Measurements from ENCODE around the gene CBX2. TPM values are rescaled to one million over a fixed set of nuclear protein-coding genes. Genes with fewer than 3 reads are reported as not detected.

Gene CBX2
- total RNA-seq, 1 donor from 2014 or later: 4.6 TPM

DNA sequence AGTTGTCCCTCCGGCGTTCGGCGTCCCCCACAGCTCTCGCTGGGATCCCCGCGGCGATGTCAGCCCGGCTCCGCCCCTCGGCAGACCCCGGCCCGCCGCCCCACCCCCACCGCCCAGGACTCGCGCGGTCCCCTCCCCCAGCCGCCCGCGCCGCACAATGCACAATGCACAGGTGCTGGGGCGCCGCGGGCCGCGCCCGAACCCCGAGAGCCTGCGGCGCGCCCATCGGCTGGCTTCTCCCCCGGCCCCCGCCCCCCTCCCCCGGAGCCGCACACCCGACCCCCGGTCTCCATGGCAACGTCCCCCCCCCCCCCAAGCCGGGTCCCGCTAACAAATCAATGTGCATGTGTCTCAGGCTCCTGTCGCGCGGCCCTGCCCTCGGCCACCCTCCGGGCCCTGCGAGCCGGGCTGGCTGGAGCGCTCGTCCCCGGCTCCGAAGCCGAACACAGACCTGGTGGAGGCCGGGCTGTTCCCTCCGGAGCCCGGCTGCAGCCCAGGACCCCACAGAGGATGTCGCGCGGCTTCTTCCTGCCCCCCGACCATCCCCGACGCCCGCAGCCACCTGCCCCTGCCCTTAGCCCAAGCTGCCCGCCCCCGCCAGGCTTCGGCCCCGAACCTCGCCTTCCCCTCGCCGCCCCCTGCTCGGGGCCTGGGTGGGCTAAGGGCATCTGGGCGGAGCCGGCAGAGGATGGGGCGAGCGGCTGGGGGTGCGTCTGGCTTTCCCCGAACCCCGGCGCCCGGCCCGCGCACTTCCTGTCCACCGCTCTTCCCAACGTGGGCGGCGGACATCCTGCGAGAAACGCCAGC, 19.7 kb downstream of the CBX2 start:
- no peak for DNase-seq (ENCODE audit: low spot score in 2 of 2)
- Histone ChIP-seq H3K27ac (peak overlapping the region; percentile 29 to 41), H3K4me1 (peaks cover 23 to 25% of the 10 kb centered on the region in 2 donors), H3K27me3 (peaks cover 52% of the 10 kb centered on the region), H3K9me3 (no peaks in the 10 kb centered on the region), H3K4me3 (peak overlapping the region; percentile 79 to 82), H3K36me3 (no peaks in the 10 kb centered on the region)
- intact Hi-C loops (cut with DNase I): loop anchor here (1.0 to 2.0 kb wide), 3 partner anchors 13 to 42 kb away; partner anchors contain the start of genes CBX2 and CBX4
- TF ChIP-seq, protein P1, sequence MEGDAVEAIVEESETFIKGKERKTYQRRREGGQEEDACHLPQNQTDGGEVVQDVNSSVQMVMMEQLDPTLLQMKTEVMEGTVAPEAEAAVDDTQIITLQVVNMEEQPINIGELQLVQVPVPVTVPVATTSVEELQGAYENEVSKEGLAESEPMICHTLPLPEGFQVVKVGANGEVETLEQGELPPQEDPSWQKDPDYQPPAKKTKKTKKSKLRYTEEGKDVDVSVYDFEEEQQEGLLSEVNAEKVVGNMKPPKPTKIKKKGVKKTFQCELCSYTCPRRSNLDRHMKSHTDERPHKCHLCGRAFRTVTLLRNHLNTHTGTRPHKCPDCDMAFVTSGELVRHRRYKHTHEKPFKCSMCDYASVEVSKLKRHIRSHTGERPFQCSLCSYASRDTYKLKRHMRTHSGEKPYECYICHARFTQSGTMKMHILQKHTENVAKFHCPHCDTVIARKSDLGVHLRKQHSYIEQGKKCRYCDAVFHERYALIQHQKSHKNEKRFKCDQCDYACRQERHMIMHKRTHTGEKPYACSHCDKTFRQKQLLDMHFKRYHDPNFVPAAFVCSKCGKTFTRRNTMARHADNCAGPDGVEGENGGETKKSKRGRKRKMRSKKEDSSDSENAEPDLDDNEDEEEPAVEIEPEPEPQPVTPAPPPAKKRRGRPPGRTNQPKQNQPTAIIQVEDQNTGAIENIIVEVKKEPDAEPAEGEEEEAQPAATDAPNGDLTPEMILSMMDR (IDR thresholded peaks at IDR 0.05): no peak

DNA sequence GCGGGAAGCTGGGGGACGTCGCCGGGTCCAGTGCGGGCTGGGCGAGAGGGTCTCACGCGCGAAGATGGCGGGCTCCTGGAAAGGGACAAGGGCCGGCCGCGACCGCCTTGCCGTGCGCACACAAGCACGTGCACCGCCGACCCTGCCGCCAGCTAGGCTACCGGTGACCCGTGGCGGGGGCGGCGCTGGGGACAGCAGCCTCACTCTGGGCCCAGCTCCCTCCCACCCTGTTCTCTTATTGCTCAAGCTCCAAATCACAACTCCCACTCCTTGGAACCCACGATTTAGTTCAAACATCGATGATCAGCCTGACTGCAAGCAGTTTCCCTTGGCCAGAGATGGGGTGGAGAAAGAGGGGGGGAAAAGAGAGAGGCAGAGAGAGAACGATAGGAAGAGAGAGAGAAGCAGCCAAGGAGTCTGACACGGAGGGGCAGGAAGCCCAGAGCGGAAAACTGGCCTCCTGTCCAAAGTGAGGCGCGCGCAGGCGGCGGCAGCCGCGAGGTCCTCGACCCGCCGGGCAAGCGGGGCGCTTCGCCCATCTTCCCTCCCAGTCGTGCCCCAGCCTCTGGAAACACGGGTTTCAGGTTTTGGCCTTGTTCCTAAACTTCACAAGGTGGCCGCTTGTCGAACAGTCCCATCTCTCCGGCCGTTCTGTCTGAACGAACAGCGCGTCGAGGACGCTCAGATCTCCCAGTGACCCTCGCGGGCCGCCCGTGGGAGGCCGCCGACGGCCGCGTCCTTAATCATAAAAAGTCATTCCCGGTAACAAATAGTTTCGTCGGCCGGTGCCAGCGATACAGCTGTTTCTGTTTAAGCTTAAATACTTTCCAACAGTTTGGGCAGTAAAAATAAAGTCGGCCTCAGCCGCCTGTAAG, 20.6 kb downstream of the CBX2 start:
- no peaks in the 10 kb centered on the region for H3K9me3 ChIP-seq
- intact Hi-C loops (cut with DNase I): no loop called here
- peaks cover 54% of the 10 kb centered on the region for H3K27me3 ChIP-seq
- H3K36me3 ChIP-seq: no peaks in the 10 kb centered on the region
- peak overlapping the region; percentile 79 to 82 for H3K4me3 ChIP-seq
- H3K4me1 ChIP-seq: peaks cover 19 to 20% of the 10 kb centered on the region in 2 donors
- DNase-seq (ENCODE audit: low spot score in 2 of 2): no peak
- H3K27ac ChIP-seq: no peak overlapping the region
- TF ChIP-seq, protein P1 (IDR thresholded peaks at IDR 0.05): no peak

DNA sequence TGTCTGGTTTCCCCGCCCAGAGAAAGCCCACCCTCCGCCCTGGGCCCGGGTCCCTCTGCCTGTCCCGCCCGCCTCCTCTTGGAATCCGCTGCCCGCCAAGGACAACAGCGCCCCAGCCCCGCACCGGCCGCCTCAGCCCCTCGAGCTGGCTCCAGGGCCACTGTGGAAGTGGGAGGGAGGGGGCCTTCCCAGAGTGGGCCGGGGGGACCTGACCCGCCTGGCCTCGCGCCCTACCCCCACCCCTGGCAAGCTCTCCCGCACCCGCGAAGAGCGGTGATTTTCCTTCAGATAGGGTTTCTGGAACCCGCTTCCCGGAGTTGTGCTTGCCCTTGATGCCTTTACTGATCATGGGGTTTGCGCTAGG, 21.2 kb downstream of the CBX2 start:
- Histone ChIP-seq H3K9me3 (no peaks in the 10 kb centered on the region), H3K4me3 (no peak overlapping the region), H3K27ac (no peak overlapping the region), H3K36me3 (no peaks in the 10 kb centered on the region), H3K27me3 (peaks cover 58% of the 10 kb centered on the region), H3K4me1 (peaks cover 18 to 19% of the 10 kb centered on the region in 2 donors)
- TF ChIP-seq, protein P1 (IDR thresholded peaks at IDR 0.05): no peak
- intact Hi-C loops (cut with DNase I): no loop called here
- DNase-seq (ENCODE audit: low spot score in 2 of 2): no peak

DNA sequence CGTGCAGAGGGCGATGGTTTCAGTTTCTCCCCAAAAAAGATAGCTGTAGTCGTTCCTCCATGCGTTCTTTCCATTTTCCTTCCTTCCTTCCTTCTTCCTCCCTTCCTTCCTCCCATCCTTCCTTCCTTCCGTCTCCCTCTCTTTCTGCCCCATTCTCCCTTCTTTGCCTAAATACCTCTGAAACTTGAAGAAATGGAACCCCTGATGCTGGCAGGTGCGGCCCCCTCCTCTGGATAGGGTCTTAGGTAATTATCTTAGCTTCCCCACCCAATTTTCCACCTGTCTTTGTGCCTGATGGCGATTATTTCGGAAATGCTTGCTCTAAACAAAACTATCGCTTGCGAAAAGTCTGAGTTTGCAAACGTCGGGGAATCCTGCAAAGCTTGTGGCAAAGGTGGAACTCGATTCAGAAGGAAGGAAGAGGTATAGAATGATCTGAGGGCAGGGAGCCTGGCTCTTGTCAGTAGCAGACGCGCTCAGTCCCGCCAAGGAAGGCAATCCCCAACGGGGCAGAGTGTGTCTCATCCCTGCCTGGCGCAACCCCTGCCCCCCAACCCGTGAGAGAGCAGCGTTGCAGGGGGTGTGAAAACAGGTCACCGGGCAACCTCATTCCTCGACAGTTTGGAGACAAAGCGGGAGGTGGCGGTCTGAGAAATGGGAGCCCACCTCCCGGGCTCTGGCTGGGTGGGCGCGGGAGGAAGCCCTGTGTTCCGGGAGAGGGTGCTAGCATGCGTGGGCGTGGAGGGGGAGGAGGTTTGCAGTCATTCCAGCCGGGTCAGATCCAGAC, 21.8 kb downstream of the CBX2 start:
- no peaks in the 10 kb centered on the region for H3K36me3 ChIP-seq
- H3K27me3 ChIP-seq: peaks cover 63% of the 10 kb centered on the region
- H3K4me3 ChIP-seq: no peak overlapping the region
- no peak overlapping the region for H3K27ac ChIP-seq
- TF ChIP-seq, protein P1 (IDR thresholded peaks at IDR 0.05): no peak
- peaks cover 18 to 19% of the 10 kb centered on the region in 2 donors for H3K4me1 ChIP-seq
- H3K9me3 ChIP-seq: no peaks in the 10 kb centered on the region
- intact Hi-C loops (cut with DNase I): no loop called here
- DNase-seq (ENCODE audit: low spot score in 2 of 2): no peak

All from ascending aorta (tissue), 2 donors.